GM19468 (cell line): Measurements from ENCODE around the gene COASY.
"Not testable (repeated sequence)": the region's sequence is repeated elsewhere in the genome, so short reads cannot be mapped to it uniquely, and the experiment has no call there.

ENCODE experiments used
- ATAC-seq: cut with Tn5 transposase; IDR thresholded peaks from one replicate; pipeline ENCODE4 v1.9.1; 2021; ENCODE audit warnings: mild to moderate bottlenecking, moderate library complexity, moderate number of reproducible peaks; ENCODE audit not compliant: unreplicated experiment; ENCODE audit errors: extremely low read depth

Gene COASY

DNA sequence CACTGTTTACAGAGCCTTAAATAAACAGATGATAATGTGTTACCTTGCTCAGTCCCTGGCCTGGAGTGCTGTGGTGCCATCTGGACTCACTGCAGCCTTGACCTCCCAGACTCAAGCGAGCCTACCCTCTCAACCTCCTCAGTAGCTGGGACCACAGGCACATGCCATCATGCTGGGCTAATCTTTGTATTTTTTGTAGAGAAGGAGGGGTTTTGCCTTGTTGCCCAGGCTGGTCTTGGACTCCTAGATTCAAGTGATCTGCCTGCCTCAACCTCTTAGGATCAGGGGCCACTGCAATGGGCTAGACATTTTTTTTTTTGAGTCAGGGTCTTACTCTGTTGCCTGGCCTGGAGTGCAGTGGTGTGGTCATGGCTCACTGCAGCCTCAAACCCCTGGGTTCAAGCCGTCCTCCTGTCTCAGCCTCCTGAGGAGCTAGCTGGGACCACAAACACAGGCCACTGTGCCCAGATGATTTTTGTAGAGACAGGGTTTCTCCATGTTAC, 30.9 kb upstream of the COASY start:
- no peak for ATAC-seq

DNA sequence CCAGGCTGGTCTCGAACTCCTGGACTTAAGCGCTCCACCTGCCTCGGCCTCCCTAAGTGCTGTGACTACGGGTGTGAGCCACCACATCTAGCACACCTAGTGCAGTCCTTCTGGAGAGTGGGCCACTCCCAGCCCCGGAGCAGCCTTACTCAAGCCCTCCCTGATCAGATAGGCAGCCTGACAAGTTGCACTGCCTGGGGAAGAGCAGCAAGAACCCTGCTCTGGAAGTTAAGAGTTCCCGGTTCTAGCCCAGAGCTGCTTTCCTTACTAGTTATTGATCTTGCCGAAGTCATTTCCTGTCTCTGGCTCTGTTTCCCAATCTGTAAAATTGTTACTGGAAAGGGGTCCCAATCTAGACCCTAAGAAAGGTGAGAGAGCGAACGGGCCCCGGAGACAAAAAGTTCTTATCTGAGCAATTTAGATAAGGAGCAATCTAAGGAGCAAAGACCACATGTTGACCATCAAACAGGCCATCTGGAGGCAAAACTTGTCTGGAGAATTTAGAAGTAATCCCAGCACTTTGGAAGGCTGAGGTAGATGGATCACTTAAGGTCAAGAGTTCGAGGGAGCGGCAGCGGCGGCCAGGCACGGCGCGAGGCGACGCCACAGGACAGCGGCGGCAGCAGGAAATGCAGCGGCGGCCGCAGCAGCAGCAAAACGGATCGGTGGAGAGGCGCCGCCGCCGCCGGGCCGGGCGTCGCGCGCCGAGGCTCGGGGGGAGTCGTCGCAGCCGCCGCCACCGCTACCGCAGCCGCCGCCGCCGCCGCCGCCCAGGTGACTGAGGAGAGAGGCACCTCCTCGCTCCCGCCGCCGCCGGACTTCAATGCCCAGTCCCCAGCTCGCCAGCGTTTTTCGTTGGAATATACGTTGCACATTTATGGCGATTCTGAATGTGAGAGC, 30.2 kb upstream of the COASY start:
- peak; percentile 29 for ATAC-seq

DNA sequence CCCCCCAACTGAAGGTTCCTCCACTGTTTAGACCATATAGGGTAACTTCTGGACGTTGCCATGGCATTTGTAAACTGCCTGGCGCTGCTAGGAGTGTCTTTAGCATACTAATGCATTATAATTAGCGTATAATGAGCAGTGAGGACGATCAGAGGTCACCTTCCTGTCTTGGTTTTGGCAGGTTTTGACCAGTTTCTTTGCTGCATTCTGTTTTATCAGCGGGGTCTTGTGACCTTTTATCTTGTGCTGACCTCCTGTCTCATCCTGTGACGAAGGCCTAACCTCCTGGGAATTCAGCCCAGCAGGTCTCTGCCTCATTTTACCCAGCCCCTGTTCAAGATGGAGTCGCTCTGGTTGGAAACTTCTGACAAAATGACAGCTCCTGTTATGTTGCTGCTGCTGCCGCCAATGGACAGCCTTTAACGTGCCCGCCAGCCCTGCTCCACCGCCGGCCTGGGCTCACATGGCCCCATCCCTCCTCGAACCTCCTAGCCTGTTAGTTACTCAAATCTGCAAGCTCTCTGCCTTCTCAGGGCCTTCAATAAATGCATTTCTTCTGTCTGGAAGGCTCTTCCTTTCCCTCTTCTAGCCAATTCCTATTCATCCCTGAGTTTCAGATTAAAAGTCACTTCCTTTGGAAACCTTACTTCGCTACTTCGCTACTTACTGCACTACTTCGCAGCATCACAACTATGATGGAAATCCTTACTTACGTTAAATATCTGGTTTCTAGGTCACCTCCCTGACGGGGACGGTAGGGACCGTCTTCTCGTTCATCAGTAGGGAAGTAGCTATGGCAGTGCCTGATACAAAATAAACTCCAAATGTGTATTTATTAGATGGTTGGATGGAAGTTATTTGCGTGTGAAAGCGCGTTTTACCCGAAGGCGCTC, 26.5 kb upstream of the COASY start:
- ATAC-seq = no peak

DNA sequence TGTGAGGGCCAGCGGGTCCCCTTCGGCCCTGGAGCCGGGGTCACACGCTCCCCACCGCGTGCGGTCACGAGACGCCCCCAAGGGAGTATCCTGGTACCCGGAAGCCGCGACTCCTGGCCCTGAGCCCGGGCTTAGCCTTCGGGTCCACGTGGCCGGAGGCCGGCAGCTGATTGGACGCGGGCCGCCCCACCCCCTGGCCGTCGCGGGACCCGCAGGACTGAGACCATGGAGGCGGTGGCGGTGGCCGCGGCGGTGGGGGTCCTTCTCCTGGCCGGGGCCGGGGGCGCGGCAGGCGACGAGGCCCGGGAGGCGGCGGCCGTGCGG, 25.9 kb upstream of the COASY start, which contains the start of gene NAGLU:
Gene NAGLU, plus strand, starts transcription at position 194 of the 324 bp plus-strand sequence. Its CDS starts 32 bp downstream, at position 226.
- ATAC-seq = peak; percentile 31

DNA sequence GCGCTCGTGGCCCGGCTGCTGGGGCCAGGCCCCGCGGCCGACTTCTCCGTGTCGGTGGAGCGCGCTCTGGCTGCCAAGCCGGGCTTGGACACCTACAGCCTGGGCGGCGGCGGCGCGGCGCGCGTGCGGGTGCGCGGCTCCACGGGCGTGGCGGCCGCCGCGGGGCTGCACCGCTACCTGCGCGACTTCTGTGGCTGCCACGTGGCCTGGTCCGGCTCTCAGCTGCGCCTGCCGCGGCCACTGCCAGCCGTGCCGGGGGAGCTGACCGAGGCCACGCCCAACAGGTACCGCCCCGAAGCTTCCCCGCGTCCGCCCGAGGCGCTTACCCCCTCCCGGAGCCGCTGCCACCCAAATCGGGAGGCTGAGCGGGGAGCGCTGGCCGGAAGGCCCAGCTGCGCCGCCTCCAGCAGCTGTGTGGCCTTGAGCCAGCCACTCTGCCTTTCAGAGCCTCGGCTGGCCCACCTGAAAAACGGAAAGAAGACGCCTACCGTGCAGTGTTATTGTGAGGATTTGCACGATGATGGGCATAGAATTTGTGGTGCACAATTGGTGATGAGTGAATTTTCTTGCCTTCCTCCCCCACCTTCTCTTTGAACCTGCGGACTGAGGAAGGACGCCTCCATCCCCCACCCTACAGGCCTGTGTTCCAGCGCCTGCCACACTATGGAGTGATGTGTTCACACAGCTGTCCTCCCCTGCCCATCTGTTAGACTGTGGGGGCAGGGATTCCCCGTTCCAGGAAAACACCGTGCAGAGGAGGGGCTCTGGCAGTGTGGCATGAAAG, 25.4 kb upstream of the COASY start:
- ATAC-seq = peak; percentile 37

DNA sequence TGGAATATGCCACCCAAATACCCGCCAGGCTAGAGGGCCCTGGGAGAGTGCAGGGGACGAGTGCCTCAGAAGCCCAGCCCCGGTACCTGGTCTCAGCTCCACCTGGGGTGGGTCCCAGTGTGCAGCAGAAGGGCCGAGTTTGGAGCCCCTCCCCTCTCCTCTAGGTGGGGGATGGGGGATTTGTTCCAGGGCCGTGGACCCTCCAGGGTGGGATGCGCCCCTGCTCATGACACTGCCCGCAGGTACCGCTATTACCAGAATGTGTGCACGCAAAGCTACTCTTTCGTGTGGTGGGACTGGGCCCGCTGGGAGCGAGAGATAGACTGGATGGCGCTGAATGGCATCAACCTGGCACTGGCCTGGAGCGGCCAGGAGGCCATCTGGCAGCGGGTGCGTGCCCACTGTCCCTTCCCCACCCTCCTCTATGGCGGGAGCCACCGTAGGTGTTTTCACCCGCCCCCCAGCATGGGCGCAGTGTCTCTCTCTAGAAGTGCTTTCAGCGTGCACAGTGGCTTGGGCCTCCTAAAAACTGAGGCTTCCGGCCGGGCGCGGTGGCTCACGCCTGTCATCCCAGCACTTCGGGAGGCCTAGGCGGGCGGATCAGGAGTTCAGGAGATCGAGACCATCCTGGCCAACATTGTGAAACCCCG, 24.7 kb upstream of the COASY start:
- ATAC-seq = no peak

DNA sequence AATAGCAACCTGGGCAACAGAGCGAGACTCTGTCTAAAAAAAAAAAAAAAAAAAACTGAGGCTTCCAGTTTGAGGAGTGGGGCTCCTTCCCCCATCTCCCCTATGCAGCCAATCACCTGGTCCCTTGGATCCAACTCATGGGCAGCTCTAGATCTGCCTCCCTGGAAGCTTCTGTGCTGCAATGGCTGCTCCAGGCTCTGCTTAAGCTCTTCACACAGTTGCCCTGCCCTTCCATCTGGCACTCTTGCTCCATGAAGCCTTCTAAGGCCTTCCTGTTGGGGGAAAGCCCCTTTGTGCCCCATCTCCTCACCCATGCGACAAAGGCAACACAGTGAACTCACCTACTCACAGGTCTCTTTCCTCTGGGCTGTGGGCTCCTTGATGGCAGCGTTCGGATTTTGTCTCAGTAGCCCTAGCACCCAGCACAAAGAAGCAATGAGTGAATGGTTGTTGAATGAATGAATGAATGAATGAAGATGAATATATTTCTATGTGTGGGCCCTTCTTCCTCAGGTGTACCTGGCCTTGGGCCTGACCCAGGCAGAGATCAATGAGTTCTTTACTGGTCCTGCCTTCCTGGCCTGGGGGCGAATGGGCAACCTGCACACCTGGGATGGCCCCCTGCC, 24.0 kb upstream of the COASY start:
- no peak for ATAC-seq

DNA sequence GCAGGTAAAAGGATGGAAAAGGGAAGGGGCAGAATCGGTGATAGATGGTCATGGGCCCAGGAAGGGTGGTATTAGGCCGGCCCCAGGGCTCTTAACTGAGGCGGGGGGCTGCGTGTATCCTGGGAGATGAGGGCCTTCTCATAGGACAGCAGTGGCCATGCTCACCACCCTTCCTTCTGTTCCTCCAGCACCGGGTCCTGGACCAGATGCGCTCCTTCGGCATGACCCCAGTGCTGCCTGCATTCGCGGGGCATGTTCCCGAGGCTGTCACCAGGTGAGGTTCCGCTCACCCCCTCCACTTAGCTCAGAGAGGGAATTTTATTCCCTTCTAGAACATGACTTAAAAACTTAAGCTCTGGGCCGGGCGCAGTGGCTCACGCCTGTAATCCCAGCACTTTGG, 23.5 kb upstream of the COASY start:
- ATAC-seq = no peak

DNA sequence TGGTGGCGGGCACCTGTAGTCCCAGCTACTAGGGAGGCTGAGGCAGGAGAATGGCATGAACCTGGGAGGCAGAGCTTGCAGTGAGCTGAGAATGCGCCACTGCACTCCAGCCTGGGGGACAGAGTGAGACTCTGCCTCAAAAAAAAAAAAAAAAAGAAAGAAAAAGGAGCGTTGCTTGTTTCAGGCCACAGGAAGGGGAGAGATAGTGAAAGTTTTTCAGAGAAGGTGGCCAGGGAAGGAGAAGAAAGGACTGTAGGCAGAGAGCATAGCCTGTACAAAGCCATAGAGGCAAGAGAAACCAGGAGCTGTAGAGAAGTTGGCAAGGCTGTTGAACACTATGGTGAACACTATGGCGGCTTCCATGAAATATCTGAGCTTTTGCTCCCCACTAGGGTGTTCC, 21.4 kb upstream of the COASY start:
- ATAC-seq = not testable (repeated sequence)

DNA sequence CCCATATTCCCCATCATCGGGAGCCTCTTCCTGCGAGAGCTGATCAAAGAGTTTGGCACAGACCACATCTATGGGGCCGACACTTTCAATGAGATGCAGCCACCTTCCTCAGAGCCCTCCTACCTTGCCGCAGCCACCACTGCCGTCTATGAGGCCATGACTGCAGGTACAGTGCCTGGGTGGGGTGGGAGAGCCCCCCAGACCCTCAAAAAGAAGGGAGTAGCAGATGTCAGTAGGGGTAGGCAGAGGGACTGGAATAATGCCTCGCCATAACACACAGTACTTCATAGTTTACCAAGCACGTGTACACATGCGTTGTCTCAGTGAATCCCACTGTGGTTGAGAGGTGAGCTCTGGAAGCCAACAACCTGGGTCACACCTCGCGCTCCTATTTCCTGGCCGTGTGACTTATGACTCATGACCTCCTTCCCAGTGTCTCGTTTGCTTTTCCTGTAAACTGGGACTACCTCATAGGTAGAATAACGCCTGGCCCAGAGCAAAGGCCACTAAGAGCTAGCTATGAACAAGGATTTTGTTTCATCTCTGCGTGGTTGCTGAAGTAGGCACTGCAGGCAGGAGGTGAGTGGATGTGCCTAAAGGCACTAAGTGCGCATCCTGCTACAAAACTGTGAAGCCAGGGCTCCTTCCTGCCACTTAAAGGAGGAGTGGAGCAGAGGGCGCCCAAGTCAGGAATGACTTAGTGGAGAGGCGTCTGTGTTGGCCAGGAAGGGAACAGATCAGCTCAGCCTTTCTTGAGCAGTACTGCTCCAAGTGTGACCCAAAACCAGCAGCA, 20.7 kb upstream of the COASY start:
- no peak for ATAC-seq

DNA sequence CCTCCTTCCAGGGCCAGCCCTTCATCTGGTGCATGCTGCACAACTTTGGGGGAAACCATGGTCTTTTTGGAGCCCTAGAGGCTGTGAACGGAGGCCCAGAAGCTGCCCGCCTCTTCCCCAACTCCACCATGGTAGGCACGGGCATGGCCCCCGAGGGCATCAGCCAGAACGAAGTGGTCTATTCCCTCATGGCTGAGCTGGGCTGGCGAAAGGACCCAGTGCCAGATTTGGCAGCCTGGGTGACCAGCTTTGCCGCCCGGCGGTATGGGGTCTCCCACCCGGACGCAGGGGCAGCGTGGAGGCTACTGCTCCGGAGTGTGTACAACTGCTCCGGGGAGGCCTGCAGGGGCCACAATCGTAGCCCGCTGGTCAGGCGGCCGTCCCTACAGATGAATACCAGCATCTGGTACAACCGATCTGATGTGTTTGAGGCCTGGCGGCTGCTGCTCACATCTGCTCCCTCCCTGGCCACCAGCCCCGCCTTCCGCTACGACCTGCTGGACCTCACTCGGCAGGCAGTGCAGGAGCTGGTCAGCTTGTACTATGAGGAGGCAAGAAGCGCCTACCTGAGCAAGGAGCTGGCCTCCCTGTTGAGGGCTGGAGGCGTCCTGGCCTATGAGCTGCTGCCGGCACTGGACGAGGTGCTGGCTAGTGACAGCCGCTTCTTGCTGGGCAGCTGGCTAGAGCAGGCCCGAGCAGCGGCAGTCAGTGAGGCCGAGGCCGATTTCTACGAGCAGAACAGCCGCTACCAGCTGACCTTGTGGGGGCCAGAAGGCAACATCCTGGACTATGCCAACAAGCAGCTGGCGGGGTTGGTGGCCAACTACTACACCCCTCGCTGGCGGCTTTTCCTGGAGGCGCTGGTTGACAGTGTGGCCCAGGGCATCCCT, 18.5 kb upstream of the COASY start:
- ATAC-seq = no peak

DNA sequence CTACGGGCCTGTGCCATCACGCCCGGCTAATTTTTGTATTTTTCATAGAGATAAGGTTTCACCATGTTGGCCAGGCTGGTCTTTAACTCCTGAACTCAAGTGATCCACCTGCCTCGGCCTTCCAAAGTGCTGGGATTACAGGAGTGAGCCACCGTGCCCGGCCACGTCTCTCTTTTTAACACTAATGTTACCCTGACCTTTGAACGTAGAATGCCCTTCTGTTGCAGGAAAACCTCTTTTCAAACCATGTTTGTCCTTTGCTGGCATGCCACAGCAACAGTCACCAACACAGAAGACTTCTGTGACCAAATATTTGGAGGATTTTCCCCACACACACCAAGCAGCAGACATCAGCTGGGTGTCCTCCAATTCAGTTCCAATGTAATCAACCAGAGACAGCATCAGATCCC, 17.1 kb upstream of the COASY start:
- ATAC-seq = no peak

DNA sequence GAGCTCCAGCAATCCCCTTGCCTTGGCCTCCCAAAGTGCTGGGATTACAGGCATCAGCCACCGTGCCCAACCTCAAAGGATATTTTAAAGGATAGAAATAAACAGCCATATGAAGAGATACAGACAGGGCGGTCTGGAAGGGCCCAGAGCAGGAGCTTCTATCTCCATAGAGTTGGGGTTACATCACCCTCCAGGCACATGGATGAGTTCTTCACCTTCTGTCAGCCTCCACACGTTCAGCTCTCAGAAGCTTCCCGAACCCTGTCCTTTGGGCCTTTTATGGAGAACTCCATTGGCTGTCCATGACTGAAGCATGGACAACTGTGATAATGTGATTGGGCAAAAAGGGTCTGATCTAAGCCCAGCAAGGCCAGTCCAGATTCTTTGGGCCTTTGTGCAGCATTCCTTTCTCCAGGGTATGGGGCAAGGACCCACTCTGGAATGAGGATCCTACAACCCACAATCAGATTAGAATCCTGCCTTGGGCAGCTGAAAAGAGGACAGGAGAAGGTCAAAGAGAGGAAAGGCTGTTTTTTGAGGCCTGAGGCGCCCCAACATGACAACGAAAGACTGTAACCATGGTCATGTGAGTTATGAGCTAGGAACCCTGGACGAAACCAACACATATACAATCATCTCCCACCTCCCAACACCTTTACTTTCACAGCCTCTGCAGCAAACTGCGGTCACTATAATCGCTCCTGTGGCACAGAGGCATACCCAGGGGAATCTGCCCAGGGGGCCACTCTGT, 16.0 kb upstream of the COASY start:
- not testable (repeated sequence) for ATAC-seq

DNA sequence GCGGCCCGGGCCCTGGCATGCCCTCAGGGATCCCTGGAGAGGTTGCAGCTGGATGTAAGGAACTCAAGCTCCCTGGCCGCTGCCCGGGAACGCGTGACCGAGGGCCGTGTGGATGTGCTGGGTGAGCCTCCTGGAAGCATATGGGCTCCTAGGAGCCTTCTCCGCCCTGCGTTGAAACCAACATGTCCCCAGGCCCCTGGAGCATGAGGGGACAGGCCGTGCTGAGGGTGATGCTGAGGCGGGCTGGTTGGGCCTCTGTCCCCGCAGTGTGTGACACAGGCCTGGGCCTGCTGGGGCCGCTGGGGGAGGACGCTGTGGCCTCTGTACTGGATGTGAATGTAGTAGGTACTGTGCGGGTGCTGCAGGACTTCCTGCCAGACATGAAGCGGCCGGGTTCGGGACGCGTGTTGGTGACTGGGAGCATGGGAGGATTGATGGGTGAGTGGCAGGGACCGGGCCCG, 14.9 kb upstream of the COASY start:
- ATAC-seq = no peak

DNA sequence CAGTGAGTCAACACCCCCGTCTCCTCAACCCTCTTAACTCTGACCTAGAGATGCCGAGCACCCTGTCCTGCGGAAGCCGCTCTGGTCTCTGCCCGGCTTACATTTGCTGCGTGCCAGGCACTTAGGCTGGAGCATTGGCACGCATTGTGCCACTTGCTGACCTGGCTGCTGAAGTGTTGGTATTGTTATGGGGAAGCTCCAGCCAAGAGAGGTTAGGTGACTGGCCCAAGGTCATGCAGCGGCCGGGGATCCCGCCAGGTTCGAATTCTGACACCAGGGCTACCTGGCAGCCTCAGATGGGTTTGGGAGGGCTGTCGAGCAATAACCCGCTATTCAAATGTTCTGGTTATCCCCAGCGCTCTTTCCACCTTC, 14.3 kb upstream of the COASY start:
- no peak for ATAC-seq

DNA sequence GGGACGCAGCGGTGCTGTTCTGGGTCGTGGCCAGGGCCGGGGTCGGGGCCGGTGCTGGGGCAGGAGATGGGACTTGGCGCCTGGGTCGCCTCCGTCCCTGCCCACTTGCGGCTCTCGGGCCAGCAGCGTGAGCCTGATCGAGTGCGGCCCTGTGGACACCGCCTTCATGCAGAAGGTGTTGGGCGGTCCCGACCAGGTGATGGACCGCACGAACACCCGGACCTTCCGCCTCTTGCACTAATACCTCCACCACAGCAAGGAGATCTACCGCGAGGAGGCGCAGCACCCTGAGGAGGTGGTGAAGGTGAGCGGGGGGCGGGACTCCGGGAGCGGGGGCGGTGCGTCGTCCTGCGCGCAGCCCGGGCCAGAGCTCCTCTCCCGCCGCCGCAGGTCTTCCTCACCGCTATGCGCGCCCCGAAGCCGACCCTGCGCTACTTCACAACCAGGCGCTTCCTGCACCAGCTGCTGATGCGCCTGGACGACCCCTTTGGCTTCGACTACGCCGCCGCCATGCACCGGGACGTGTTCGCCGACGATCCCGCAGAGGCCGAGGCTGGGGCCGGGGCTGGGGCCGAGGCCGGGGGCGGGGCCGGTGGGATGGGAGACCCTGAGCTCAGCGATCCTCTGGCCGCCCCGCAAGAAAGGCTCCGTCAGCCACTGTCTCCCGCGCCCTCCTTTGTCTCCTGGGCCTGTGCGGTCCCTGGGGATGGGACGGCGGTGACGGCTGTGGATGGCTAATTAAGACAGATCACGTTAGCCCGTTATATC, 13.7 kb upstream of the COASY start:
- no peak for ATAC-seq
